Fibroblast of pulmonary artery (primary cell): ENCODE data around the gene CYBA.
A peak's percentile ranks its signal among the peaks of the same experiment; 100 is the strongest.

Experiments used
- DNase-seq: peaks from one replicate; pipeline ENCODE4 v3.0.0-alpha.2; 2010; ENCODE audit warnings: low read depth
- H3K4me3 ChIP-seq: replicated peaks from 2 replicates; pipeline ENCODE4 v1.5.1; 2011; ENCODE audit warnings: low read depth, mild to moderate bottlenecking, control low read depth, low read length, moderate library complexity
- CTCF ChIP-seq: IDR thresholded peaks from 2 replicates; pipeline ENCODE4 v1.5.1; 2011; ENCODE audit warnings: mild to moderate bottlenecking, control low read depth, low read length, inconsistent platforms; ENCODE audit errors: missing control alignments

CYBA gene

GRCh38 chr16:88691129-88691813 is 40.4 kb upstream of the CYBA start:
- no peak for TF ChIP-seq CTCF
- no peak overlapping the region for H3K4me3 ChIP-seq
- no peak for DNase-seq

- no peak for TF ChIP-seq CTCF
- H3K4me3 ChIP-seq: no peak overlapping the region
- no peak for DNase-seq
These were observed 39.7 kb upstream of the CYBA start for GRCh38 chr16:88690341-88691128.

GRCh38 chr16:88688013-88688778 is 37.3 kb upstream of the CYBA start:
- H3K4me3 ChIP-seq: no peak overlapping the region
- no peak for DNase-seq
- TF ChIP-seq CTCF: no peak

GRCh38 chr16:88687676-88688012 is 36.8 kb upstream of the CYBA start:
- TF ChIP-seq CTCF: no peak
- DNase-seq: no peak
- H3K4me3 ChIP-seq: no peak overlapping the region

- TF ChIP-seq CTCF: no peak
- no peak overlapping the region for H3K4me3 ChIP-seq
- no peak for DNase-seq
These were observed 36.4 kb upstream of the CYBA start for GRCh38 chr16:88687254-88687576.

GRCh38 chr16:88686439-88687253 is 35.8 kb upstream of the CYBA start, which contains the start of gene SNAI3:
Gene SNAI3, minus strand, starts transcription at chr16:88686507. Its CDS starts 101 bp downstream, at chr16:88686406.
- no peak for TF ChIP-seq CTCF
- H3K4me3 ChIP-seq: peak within 1 kb of the TSS; percentile 52
- peak; percentile 38 for DNase-seq
